ENCODE measurements around the gene HEATR5B.

HEATR5B gene

GRCh38 chr2:37080689-37081088 is 3.5 kb downstream of the HEATR5B start:
- H3K9me3 ChIP-seq (ENCODE audit: low read length), result no peaks in the 10 kb centered on the region
- H3K27me3 ChIP-seq (ENCODE audit: insufficient read depth, low read length), result no peaks in the 10 kb centered on the region
- no peaks in the 10 kb centered on the region; the same call in 1 of the 2 replicates for H3F3A ChIP-seq (ENCODE audit: insufficient read depth, low read length)
- H3K4me2 ChIP-seq (ENCODE audit: low read length), result no peak overlapping the region
- peaks cover 37% of the 10 kb centered on the region for H3K4me1 ChIP-seq (ENCODE audit: insufficient read depth, low read length, severe bottlenecking)
- no peak overlapping the region for H2AFZ ChIP-seq (ENCODE audit: low read length)
- no peak overlapping the region for H3K9ac ChIP-seq (ENCODE audit: low read length)
- H3K4me3 ChIP-seq (ENCODE audit: low read depth, low read length, poor library complexity, severe bottlenecking), result no peak overlapping the region
- H3K79me2 ChIP-seq (ENCODE audit: insufficient read depth, low read length), result peaks cover 24% of the 10 kb centered on the region
- no peak for TF ChIP-seq EZH2 (IDR thresholded peaks at IDR 0.05; ENCODE audit: borderline replicate concordance, low read length)
- no peak for TF ChIP-seq CTCF (IDR thresholded peaks at IDR 0.05; ENCODE audit: low read length)
- H3K27ac ChIP-seq (ENCODE audit: low read depth, low read length, poor library complexity, severe bottlenecking), result no peak overlapping the region
- no peaks in the 10 kb centered on the region for H4K20me1 ChIP-seq (ENCODE audit: insufficient read depth, low read length)
- peaks cover 70% of the 10 kb centered on the region for H3K36me3 ChIP-seq (ENCODE audit: insufficient read depth, low read length)
- H3K9me2 ChIP-seq (ENCODE audit: low read depth, low read length), result no peaks in the 10 kb centered on the region

- H3K79me2 ChIP-seq (ENCODE audit: insufficient read depth, low read length), result peaks cover 20% of the 10 kb centered on the region
- H3K9me3 ChIP-seq (ENCODE audit: low read length), result no peaks in the 10 kb centered on the region
- TF ChIP-seq EZH2 (IDR thresholded peaks at IDR 0.05; ENCODE audit: borderline replicate concordance, low read length), result no peak
- no peak for TF ChIP-seq CTCF (IDR thresholded peaks at IDR 0.05; ENCODE audit: low read length)
- peaks cover 74% of the 10 kb centered on the region for H3K36me3 ChIP-seq (ENCODE audit: insufficient read depth, low read length)
- H3F3A ChIP-seq (ENCODE audit: insufficient read depth, low read length), result no peaks in the 10 kb centered on the region; the same call in 1 of the 2 replicates
- no peak overlapping the region for H3K27ac ChIP-seq (ENCODE audit: low read depth, low read length, poor library complexity, severe bottlenecking)
- H3K4me2 ChIP-seq (ENCODE audit: low read length), result no peak overlapping the region
- H3K4me1 ChIP-seq (ENCODE audit: insufficient read depth, low read length, severe bottlenecking), result peaks cover 33% of the 10 kb centered on the region
- H3K9ac ChIP-seq (ENCODE audit: low read length), result no peak overlapping the region
- H4K20me1 ChIP-seq (ENCODE audit: insufficient read depth, low read length), result no peaks in the 10 kb centered on the region
- H3K9me2 ChIP-seq (ENCODE audit: low read depth, low read length), result no peaks in the 10 kb centered on the region
- no peak overlapping the region for H2AFZ ChIP-seq (ENCODE audit: low read length)
- H3K27me3 ChIP-seq (ENCODE audit: insufficient read depth, low read length), result no peaks in the 10 kb centered on the region
- H3K4me3 ChIP-seq (ENCODE audit: low read depth, low read length, poor library complexity, severe bottlenecking), result no peak overlapping the region
Observed at GRCh38 chr2:37080266-37080665, 3.9 kb downstream of the HEATR5B start.

GRCh38 chr2:37070931-37071330 is 13.2 kb downstream of the HEATR5B start:
- Histone ChIP-seq H3K4me1 (ENCODE audit: insufficient read depth, low read length, severe bottlenecking) (no peaks in the 10 kb centered on the region), H2AFZ (ENCODE audit: low read length) (no peak overlapping the region), H3K4me3 (ENCODE audit: low read depth, low read length, poor library complexity, severe bottlenecking) (no peak overlapping the region), H3K36me3 (ENCODE audit: insufficient read depth, low read length) (peaks cover 88% of the 10 kb centered on the region), H3K27ac (ENCODE audit: low read depth, low read length, poor library complexity, severe bottlenecking) (no peak overlapping the region), H3K79me2 (ENCODE audit: insufficient read depth, low read length) (no peaks in the 10 kb centered on the region), H3F3A (ENCODE audit: insufficient read depth, low read length) (no peaks in the 10 kb centered on the region), H3K9ac (ENCODE audit: low read length) (no peak overlapping the region), H3K9me2 (ENCODE audit: low read depth, low read length) (no peaks in the 10 kb centered on the region), H3K27me3 (ENCODE audit: insufficient read depth, low read length) (no peaks in the 10 kb centered on the region), H4K20me1 (ENCODE audit: insufficient read depth, low read length) (no peaks in the 10 kb centered on the region), H3K4me2 (ENCODE audit: low read length) (no peak overlapping the region), H3K9me3 (ENCODE audit: low read length) (no peaks in the 10 kb centered on the region)
- TF ChIP-seq CTCF (IDR thresholded peaks at IDR 0.05; ENCODE audit: low read length) (no peak), EZH2 (IDR thresholded peaks at IDR 0.05; ENCODE audit: borderline replicate concordance, low read length) (no peak)
